K562 (cell line): Measurements from ENCODE around the gene CBX2. TPM values are rescaled to one million over a fixed set of nuclear protein-coding genes. Genes with fewer than 3 reads are reported as not detected.

Source experiments
- ATF3 ChIP-seq, 2 experiments: fragments of 450-650 bp in 1 of 2; sonication (generic) in 1 of 2; formaldehyde crosslinking in 1 of 2; IDR thresholded peaks in 1 of 2; conservative IDR thresholded peaks in 1 of 2; 2 replicates each; pipeline versions ENCODE4 v1.6.1 to v1.8.1; 2016 to 2023; ENCODE audit warnings: mild to moderate bottlenecking in 2 of 2, moderate library complexity in 2 of 2, inconsistent platforms in 1 of 2, missing genetic modification reagents in 1 of 2
- CBX2 ChIP-seq: fragments of 200-600 bp; sonication (generic); IDR thresholded peaks from one replicate; pipeline ENCODE4 v1.6.1; 2012; ENCODE audit warnings: mild to moderate bottlenecking, low read length, inconsistent platforms; ENCODE audit not compliant: insufficient read depth, poor library complexity, severe bottlenecking
- CREBBP ChIP-seq: IDR thresholded peaks from one replicate; pipeline ENCODE4 v1.6.1; 2012; ENCODE audit warnings: low read depth, mild to moderate bottlenecking, control low read depth, inconsistent platforms, low read length
- CSDE1 ChIP-seq, 2 experiments: fragments of 450-650 bp; IDR thresholded peaks; 2 replicates each; pipeline ENCODE4 v1.6.1; 2016; ENCODE audit warnings: mild to moderate bottlenecking in 1 of 2
- JUN ChIP-seq, 2 experiments: sonication (generic) in 1 of 2; formaldehyde crosslinking in 1 of 2; IDR thresholded peaks; 2 replicates each; pipeline versions ENCODE4 v1.6.1 to v1.8.0; 2012 to 2022; ENCODE audit warnings: borderline replicate concordance in 2 of 2, mild to moderate bottlenecking in 2 of 2, improper control_type of control experiment in 1 of 2, low read depth in 1 of 2, low read length in 1 of 2, missing genetic modification reagents in 1 of 2
- LEF1 ChIP-seq: fragments of 450-650 bp; IDR thresholded peaks from 2 replicates; pipeline ENCODE4 v1.6.1; 2016; ENCODE audit warnings: mild to moderate bottlenecking
- MAX ChIP-seq: sonication (generic); formaldehyde crosslinking; IDR thresholded peaks from 2 replicates; pipeline ENCODE4 v1.9.0; 2022; ENCODE audit warnings: mild to moderate bottlenecking, missing genetic modification reagents
- RBBP5 ChIP-seq: fragments of 200-600 bp; sonication (generic); IDR thresholded peaks from 2 replicates; pipeline ENCODE4 v1.6.1; 2012; ENCODE audit warnings: borderline replicate concordance, mild to moderate bottlenecking, low read length, control low read depth, inconsistent platforms; ENCODE audit not compliant: insufficient read depth, poor library complexity, severe bottlenecking
- SIN3A ChIP-seq, 2 experiments: fragments of 150-350 bp in 1 of 2; IDR thresholded peaks; 2 replicates each; pipeline ENCODE4 v1.6.1; 2011 to 2016; ENCODE audit warnings: borderline replicate concordance in 2 of 2, low read depth in 2 of 2, low read length in 2 of 2, mild to moderate bottlenecking in 2 of 2, moderate library complexity in 2 of 2; ENCODE audit not compliant: control insufficient read depth in 1 of 2
- SRSF9 ChIP-seq: fragments of 200-400 bp; formaldehyde crosslinking; IDR thresholded peaks from 2 replicates; pipeline ENCODE4 v1.6.1; 2017; ENCODE audit warnings: low read depth, low read length, borderline replicate concordance
- STAT5A ChIP-seq: IDR thresholded peaks from 2 replicates; pipeline ENCODE4 v1.6.1; 2012; ENCODE audit warnings: low read length, inconsistent platforms, borderline replicate concordance
- TBP ChIP-seq: optimal IDR thresholded peaks from 2 replicates; pipeline ENCODE3; 2011; ENCODE audit warnings: low read depth, low read length, improper control_type of control experiment
- TRIM28 ChIP-seq: fragments of 450-650 bp; IDR thresholded peaks from 2 replicates; pipeline ENCODE4 v1.6.1; 2017
- ZBTB1 ChIP-seq: sonication (generic); formaldehyde crosslinking; IDR thresholded peaks from 2 replicates; pipeline ENCODE4 v1.8.1; 2023; ENCODE audit warnings: missing genetic modification reagents, low read depth, mild to moderate bottlenecking, borderline replicate concordance
- ZBTB11 ChIP-seq, 3 experiments: fragments of 200-800 bp in 1 of 3; fragments of 250-450 bp in 1 of 3; fragments of 450-650 bp in 1 of 3; sonication (Bioruptor Pico) in 1 of 3; sonication (Bioruptor generic) in 1 of 3; formaldehyde crosslinking in 1 of 3; IDR thresholded peaks; 2 replicates each; pipeline versions ENCODE4 v1.6.1 to v1.8.0; 2016 to 2022; ENCODE audit warnings: mild to moderate bottlenecking in 2 of 3, missing genetic modification characterization in 2 of 3, missing compliant biosample characterization in 1 of 3, moderate library complexity in 1 of 3
- ZNF24 ChIP-seq: fragments of 450-650 bp; IDR thresholded peaks from 2 replicates; pipeline ENCODE4 v1.6.1; 2016
- ZNF263 ChIP-seq: sonication (generic); formaldehyde crosslinking; IDR thresholded peaks from 2 replicates; pipeline ENCODE4 v1.8.0; 2022; ENCODE audit warnings: mild to moderate bottlenecking, missing genetic modification reagents, borderline replicate concordance
- ZNF699 ChIP-seq: fragments of 250-450 bp; sonication (Bioruptor Pico); IDR thresholded peaks from 2 replicates; pipeline ENCODE4 v1.8.0; 2021; ENCODE audit warnings: mild to moderate bottlenecking, moderate library complexity; ENCODE audit not compliant: insufficient replicate concordance
- polyA plus RNA-seq, 8 experiments: library from polyadenylated mRNA; depleted of rRNA in 4 of 8; stranded (reverse) in 5 of 8; unstranded in 3 of 8; fragments of >200 nt; fragmentation: Nextera tagmentation in 2 of 8; fragmentation: Illumina TruSeq in 1 of 8; extraction: Ambion mirVana in 2 of 8; extraction: Trizol in 1 of 8; gene quantifications; 2 replicates each; pipeline versions ENCODE4 v1.2.1 to v1.2.3, GENCODE V29; 2011 to 2014; ENCODE audit warnings: inconsistent platforms in 1 of 8, missing spikeins in 1 of 8
- total RNA-seq, 7 experiments: library from RNA; depleted of rRNA in 6 of 7; stranded (reverse); fragments of >200 nt in 6 of 7; fragmentation: Illumina TruSeq in 2 of 7; extraction: Trizol in 2 of 7; gene quantifications; 2 replicates each; pipeline versions ENCODE4 v1.2.1 to v1.2.3, GENCODE V29; 2011 to 2021; ENCODE audit warnings: low replicate concordance in 1 of 7
- TF ChIP-seq, protein P1 (sequence below): fragments of 250-450 bp; sonication (Bioruptor Pico); IDR thresholded peaks from 2 replicates; pipeline ENCODE4 v1.4.0; 2020; ENCODE audit warnings: mild to moderate bottlenecking

Gene CBX2
- total and polyA plus RNA-seq, 9 of the 15 experiments (the other 6 are each of a cell fraction or from before 2014, with no cell fraction given), result 0.66 to 26.9 (median 13.9) TPM

GRCh38 chr17:79802736-79803420 lies 24.9 kb downstream of the CBX2 start (continued):
- no peak for TF ChIP-seq SRSF9
- TF ChIP-seq ZBTB1 (CRISPR knock-in tag), result peak; percentile 77; the same call in 1 of the 2 replicates
- TF ChIP-seq TBP, result peak; percentile 78
- TF ChIP-seq CSDE1 (IDR thresholded peaks at IDR 0.05), result no peak
- TF ChIP-seq ZNF699, result no peak
- no peak for TF ChIP-seq ATF3 (IDR thresholded peaks at IDR 0.05)
- TF ChIP-seq ATF3 (CRISPR knock-in tag; conservative IDR thresholded peaks at IDR 0.05), result peak; percentile 37; the same call in 1 of the 2 replicates
- TF ChIP-seq, protein P1, sequence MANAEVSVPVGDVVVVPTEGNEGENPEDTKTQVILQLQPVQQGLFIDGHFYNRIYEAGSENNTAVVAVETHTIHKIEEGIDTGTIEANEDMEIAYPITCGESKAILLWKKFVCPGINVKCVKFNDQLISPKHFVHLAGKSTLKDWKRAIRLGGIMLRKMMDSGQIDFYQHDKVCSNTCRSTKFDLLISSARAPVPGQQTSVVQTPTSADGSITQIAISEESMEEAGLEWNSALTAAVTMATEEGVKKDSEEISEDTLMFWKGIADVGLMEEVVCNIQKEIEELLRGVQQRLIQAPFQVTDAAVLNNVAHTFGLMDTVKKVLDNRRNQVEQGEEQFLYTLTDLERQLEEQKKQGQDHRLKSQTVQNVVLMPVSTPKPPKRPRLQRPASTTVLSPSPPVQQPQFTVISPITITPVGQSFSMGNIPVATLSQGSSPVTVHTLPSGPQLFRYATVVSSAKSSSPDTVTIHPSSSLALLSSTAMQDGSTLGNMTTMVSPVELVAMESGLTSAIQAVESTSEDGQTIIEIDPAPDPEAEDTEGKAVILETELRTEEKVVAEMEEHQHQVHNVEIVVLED (CRISPR knock-in tag), result peak; percentile 15; the same call in 1 of the 2 replicates
- TF ChIP-seq STAT5A, result peak; percentile 31; the same call in 1 of the 2 replicates
- peak; percentile 40 for TF ChIP-seq RBBP5
- no peak for TF ChIP-seq ZNF24
- 0 out of 4 replicates have a peak, but pooled peaks of 1 of the 2 experiments have one; percentile 16 for TF ChIP-seq SIN3A (IDR thresholded peaks at IDR 0.05; ENCODE audit: borderline replicate concordance in 2 of 2, control insufficient read depth in 1 of 2, low read depth in 2 of 2, low read length in 2 of 2)
- TF ChIP-seq CREBBP, result no peak
- no peak for TF ChIP-seq TRIM28
- peak; percentile 67; the same call in 1 of the 2 replicates for TF ChIP-seq JUN (IDR thresholded peaks at IDR 0.05; ENCODE audit: borderline replicate concordance, low read depth, low read length)
- no peak; the same call in 1 of the 2 replicates for TF ChIP-seq JUN (CRISPR knock-in tag; IDR thresholded peaks at IDR 0.05; ENCODE audit: borderline replicate concordance)
- no peak for TF ChIP-seq CBX2
- peak; percentile 83 for TF ChIP-seq ZNF263 (CRISPR knock-in tag)
- TF ChIP-seq LEF1, result peak; percentile 39; the same call in 1 of the 2 replicates
- peak; percentile 80 for TF ChIP-seq MAX
- peak in 1 of 3 experiments; percentile 44; a peak in 2 of 6 replicates for TF ChIP-seq ZBTB11 (CRISPR knock-in tag; IDR thresholded peaks at IDR 0.05)
